ENCODE measurements around the gene AP1S1.

The AP1S1 gene

DNA sequence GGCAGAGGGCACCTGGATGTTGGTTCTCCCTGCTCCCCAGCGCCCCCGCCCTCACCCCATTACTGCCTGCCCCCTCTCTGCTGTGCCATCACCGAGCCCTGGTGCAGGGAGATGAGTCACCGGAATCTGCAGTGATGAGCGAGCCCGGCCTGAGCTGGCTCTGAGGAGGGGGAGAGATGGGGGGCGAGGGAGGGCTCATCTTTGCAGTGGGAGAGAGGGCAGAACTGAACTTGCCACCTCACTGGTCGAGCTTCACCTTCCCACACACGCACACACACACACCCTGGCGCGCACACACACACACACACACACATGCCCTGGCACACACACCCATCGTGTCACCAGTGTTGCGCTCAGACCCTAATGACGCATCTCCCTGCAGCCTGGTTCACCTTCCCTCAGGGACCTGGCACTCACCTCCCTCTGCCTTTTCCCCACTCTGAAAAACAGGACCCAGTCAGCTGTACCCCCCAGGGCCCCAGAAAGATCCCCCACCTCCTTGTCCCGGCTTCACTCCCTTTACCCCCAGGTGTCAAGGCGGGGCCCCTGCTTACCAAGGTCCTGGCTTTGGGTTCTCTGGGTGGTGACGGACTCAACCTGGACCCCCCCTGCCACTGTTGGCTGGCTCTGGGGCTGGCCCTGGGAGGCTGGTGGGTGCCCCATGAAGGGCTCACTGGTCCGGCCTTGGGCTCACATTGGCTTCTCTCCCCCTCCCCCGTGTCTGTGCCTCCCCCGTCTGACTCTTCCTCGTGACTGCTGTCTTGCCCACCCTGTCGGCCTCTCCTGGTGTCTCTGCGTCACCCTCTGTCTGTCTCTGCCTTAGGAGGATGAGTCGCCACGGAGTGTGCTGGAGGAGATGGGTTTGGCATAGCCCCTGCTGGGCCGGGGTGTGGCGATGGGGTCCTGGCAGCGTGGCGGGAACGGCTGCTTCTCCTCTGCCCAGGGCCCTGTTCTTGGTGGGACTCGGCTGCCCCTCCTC lies 5.7 kb downstream of the AP1S1 start:
- no peak for DNase-seq (ENCODE audit: low read depth)

DNA sequence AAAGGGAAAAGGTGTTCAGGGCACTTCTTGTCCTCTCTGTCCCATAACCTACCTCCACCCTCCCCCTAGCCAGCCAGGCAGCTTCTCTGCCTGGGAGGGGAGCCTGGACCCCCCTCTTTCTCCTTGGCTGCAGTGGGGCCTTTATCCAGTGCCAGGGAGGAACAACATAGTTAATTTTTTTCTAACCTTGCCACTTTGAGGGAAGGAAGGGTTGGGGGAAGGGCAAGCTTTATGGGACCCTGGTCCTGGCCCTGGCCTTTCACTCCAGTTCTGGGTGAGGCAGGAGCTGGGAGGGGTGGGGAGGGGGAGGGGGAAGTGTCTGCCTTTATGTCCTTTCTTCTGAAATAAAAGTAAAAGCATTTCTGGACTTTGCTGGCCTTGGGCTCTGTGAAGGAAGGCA lies 6.6 kb downstream of the AP1S1 start:
- DNase-seq (ENCODE audit: low read depth) = no peak

DNA sequence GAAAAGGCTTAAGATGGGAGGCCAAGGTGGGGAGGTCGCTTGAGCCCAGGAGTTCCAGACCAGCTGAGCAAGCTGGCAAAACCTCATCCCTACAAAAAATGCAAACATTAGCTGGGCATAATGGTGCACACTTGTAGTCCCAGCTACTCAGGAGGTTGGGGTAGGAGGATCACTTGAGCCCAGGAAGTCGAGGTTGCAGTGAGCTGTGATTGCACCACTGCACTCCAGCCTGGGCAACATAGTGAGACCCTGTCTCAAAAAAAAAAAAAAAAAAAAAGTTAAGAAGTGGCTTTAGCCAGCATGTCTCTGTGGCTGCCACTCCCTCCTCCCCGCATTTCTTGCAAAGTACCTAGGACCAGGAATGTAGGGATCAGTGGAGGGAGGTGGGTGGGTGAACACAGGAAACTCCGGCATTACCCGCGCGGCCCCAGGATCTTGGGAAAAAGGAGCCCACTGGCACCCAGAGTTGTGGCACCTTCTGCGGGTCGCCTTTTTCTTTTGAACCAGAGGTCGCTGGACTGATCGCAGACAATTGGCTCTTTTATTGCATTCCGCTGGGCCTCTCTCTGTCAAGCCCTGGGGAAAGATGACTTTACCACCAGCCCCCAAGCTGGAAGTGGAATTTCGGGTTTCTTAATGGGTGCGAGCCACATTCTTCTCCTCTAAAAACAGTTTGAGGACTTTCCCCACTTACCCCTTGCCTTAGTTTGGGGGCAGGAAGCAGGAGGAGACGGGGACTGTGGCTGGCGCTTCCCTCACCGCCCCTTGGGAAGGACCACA lies 7.6 kb downstream of the AP1S1 start:
- DNase-seq (ENCODE audit: low read depth) = no peak

- DNase-seq (ENCODE audit: low read depth) = no peak
Measured at GRCh38 chr7:101162551-101163278, 8.4 kb downstream of the AP1S1 start.

GRCh38 chr7:101163279-101164070 lies 9.2 kb downstream of the AP1S1 start:
- DNase-seq (ENCODE audit: low read depth) = no peak

- no peak for DNase-seq (ENCODE audit: low read depth)
Measured at GRCh38 chr7:101164071-101164840, 10.0 kb downstream of the AP1S1 start.

DNA sequence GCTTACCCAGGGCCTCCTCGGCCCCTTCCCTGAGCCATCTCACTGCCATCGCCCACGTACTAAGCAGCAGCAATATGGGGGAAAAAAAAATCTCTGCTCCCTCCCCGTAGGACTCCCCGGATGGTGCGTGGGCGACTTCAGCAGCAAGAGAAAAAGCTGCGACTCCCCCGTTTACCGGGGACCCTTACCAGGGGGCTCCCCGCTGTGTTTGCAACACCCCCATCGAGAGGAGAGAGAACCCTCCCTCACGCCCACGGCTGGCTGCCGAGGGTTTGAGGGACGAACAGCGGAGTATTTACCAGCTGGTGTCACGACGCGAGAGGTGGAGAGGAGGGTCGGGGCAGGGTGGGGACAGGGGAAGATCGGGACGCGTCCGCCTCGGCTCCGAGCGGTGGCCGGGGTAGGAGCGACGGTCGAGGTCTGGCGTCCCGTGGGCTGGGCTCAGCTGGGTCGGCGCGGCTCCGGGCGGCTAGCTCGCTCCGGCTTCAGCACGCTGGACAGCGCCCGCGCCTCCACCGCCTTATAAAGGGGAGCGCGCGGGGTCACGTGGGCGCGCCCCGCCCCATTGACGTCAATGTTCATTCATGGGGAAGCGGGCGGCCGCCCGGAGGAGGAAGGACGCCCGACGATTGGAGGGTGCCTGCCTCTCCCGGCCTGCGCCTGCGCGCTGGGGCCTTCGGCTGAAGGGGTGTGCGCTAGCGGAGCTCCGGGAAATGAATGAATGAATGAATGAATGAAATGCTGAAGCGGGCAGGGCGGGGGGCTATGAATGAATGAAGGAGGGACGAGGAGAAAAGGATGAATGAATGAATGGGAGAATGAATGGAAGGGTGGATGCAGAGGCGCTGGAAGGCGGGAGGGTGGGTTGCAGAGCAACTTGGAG lies 11.0 kb downstream of the AP1S1 start, which contains the start of gene VGF:
TSS of gene VGF (minus strand) at position 495 of the 883 bp plus-strand sequence. CDS start 726 bp downstream, outside the sequence.
- peak; percentile 75 for DNase-seq (ENCODE audit: low read depth)

- DNase-seq (ENCODE audit: low read depth) = no peak
Measured at GRCh38 chr7:101165958-101166647, 11.8 kb downstream of the AP1S1 start.

GRCh38 chr7:101166648-101166908 lies 12.3 kb downstream of the AP1S1 start:
- DNase-seq (ENCODE audit: low read depth) = no peak

DNA sequence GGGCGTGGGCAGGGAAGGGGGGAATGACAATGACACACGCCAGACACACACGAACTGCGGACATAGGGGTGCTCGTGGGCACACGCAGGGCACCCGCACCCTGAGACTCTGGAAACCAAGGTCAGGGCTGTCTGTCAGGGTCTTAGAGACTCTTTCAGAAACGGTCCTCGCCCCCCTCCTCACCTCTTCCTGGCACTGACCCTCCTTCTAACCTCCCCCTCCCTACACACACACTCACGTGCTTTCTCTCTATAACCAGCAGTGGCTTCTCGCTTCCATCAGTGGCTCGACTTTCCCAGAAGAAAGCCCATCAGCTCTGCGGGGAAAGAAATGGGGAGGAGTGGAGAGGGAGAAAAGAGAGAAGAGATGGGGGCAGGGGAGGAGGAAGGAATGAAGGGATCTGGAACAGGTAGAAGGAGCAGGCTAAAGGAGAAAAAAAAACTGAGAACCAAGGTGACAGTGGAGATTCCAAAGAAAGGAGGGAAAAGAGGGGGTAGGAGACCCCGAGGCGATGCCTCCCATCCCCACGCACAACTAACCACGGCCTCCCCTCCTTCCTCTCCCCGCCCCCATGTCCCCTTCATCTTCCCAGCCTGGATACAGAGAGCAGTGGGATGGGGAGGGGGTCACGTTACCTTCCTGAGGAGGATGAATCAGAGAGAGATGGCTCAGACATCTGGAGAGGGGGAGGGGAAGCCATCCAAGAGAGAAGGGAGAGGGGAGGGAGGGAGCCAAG lies 12.8 kb downstream of the AP1S1 start:
- DNase-seq (ENCODE audit: low read depth) = no peak

DNA sequence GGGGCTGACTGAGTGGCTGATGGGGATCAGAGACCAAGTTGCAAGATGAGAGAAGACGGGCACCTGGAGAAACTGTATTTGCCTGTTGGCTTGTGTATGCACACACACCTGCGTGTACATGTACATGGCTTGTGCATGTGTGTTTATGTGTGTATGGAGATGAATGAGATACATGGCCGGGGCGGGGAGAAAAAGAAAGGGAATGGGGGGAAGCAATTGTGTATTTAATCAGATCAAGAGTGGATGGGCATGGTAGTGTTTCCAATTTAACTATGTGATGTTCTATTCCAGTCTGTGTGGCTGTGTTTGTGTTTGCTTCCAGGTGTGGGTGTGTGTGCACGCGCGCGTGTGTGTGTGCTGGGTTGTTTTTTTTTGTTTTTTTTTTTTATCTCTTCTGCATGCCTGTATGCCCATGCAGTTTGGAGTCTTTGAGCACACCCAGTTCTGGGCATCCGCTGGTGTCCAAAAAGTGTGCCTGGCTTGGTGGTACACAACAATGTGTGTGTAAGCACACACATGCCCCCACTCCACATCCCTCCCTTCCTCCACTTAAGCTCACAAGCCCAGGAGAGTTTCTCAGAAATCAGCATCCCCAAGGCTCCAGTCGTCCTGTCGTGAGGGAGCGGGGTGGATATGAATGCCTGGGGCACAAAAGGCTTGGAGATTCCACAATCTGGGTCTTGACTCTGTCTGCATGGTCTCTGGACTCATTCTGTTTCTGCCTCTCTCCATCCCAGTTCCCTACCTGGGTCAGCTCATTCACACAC lies 13.6 kb downstream of the AP1S1 start:
- no peak for DNase-seq (ENCODE audit: low read depth)

DNA sequence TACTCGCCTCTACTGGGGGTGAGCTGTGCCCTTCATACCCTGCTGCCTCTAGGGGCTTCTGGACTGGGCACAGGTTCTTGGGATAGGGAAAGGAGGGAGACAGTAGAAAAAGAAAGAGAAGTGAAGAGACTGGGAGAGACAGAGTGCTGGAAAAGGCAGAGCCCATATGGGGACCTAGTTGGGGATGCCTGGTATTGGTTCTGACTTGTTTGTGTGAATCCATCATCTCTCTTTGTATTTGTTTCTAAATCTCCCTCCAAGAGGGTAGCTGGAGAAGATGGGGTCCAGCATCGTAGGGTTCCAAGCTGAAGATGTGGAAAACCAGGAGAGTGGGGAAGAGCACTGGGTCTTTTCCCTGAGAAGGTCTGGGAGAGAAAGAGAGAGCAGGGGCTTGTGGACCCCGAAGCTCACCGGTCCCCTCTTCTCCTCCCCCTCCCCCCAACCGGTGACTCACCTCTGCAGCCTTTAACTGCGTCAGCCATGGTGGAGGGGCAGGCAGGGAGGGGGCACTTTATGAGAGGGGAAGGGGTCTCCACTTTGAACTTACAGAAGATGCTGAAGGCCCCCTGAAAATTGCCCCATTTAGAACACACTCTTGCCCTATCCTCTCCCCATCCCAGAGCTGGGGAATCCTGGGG lies 14.3 kb downstream of the AP1S1 start:
- DNase-seq (ENCODE audit: low read depth) = no peak

DNA sequence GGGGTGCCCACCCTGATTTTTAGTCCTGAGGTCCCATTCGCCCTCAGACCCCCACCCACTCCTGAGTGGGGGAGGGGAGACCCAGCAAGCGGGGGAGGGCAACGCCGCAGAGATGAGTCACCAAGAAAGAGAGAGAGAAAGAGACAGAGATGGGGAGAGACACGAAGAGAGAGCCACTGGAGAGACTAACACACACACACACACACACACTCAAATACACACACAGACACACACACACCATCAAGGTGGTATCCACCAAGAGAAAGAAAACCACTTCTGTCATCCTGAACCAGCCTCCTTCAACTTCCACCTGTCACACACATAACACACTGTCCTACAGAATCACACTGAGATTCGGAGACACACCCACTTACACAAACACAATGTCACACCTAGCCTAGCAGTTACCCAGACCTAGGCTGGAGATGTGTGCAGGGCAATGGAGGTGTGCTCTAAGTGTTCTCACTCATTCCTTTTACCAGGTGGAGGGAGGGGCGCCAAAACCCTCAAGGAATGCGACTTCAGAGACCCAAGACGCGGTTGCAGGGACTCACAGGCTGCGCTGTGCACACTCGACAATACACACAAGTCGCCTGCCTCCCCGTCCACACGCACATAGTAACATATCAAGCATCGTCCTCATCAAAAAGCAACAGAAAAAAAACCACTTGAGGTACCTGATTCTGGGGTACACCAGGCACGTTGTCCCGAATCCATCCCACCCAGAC lies 15.0 kb downstream of the AP1S1 start:
- DNase-seq (ENCODE audit: low read depth) = no peak

- peak; percentile 70 for DNase-seq (ENCODE audit: low read depth)
Measured at GRCh38 chr7:101169838-101170551, 15.7 kb downstream of the AP1S1 start.

- no peak for DNase-seq (ENCODE audit: low read depth)
Measured at GRCh38 chr7:101170617-101171441, 16.6 kb downstream of the AP1S1 start.
